Uterus (tissue), 4 donors: ENCODE results near the gene MAML2. TPM values are rescaled to one million over a fixed set of nuclear protein-coding genes. Genes with fewer than 3 reads are reported as not detected.

ENCODE experiments used
- DNase-seq, 2 donors: peaks; one replicate each; pipeline ENCODE4 v3.0.0-alpha.2; 2019 to 2020
- H3K27ac ChIP-seq, 2 donors: fragments of 200-600 bp; sonication (generic); 1 replicate in 1 of 2; 2 replicates in 1 of 2; pipeline ENCODE4 v1.5.1; 2016 to 2018
- H3K27me3 ChIP-seq, 2 donors: fragments of 200-600 bp; sonication (generic); one replicate each; pipeline ENCODE4 v1.5.1; 2018 to 2019; ENCODE audit warnings: control low read depth in 1 of 2
- H3K36me3 ChIP-seq, 2 donors: fragments of 200-600 bp; sonication (generic); one replicate each; pipeline ENCODE4 v1.5.1; 2019; ENCODE audit warnings: control low read depth in 1 of 2
- H3K4me1 ChIP-seq, 2 donors: fragments of 200-600 bp; sonication (generic); one replicate each; pipeline ENCODE4 v1.5.1; 2018 to 2019; ENCODE audit warnings: control low read depth in 1 of 2
- H3K4me3 ChIP-seq, 2 donors: fragments of 200-600 bp; sonication (generic); 1 replicate in 1 of 2; 2 replicates in 1 of 2; pipeline ENCODE4 v1.5.1; 2018 to 2019; ENCODE audit warnings: mild to moderate bottlenecking in 1 of 2
- H3K9me3 ChIP-seq, 2 donors: fragments of 200-600 bp; sonication (generic); one replicate each; pipeline ENCODE4 v1.5.1; 2019; ENCODE audit warnings: control low read depth in 1 of 2
- CTCF ChIP-seq, 4 experiments: fragments of 200-600 bp in 2 of 4; fragments of 450-650 bp in 2 of 4; sonication (generic) in 2 of 4; IDR thresholded peaks; one replicate each; pipeline ENCODE4 v1.5.1; 2016 to 2019; ENCODE audit warnings: antibody characterized with exemption in 4 of 4, mild to moderate bottlenecking in 2 of 4, moderate library complexity in 1 of 4
- POLR2A ChIP-seq, 2 donors: fragments of 450-650 bp; IDR thresholded peaks; one replicate each; pipeline ENCODE4 v1.6.1; 2016; ENCODE audit warnings: antibody characterized with exemption in 2 of 2, mild to moderate bottlenecking in 1 of 2, moderate library complexity in 1 of 2
- intact Hi-C: fragments of 100-400 bp; cut with DNase I; formaldehyde crosslinking; loops from one replicate; pipeline ENCODE4 v1.15.1; 2023; ENCODE audit warnings: low total_unique reads
- total RNA-seq, 4 donors: library from RNA; depleted of rRNA in 3 of 4; stranded (reverse); fragments of >200 nt in 3 of 4; gene quantifications; one replicate each; pipeline versions ENCODE4 v1.1.0 to v1.2.4, GENCODE V29; 2014 to 2023
- donor health status: DM: yes; HTN: yes; CAD: no.

MAML2 gene
- total RNA-seq, 4 donors from 2014 or later, result 8.2 to 35.9 (median 19.8) TPM

DNA sequence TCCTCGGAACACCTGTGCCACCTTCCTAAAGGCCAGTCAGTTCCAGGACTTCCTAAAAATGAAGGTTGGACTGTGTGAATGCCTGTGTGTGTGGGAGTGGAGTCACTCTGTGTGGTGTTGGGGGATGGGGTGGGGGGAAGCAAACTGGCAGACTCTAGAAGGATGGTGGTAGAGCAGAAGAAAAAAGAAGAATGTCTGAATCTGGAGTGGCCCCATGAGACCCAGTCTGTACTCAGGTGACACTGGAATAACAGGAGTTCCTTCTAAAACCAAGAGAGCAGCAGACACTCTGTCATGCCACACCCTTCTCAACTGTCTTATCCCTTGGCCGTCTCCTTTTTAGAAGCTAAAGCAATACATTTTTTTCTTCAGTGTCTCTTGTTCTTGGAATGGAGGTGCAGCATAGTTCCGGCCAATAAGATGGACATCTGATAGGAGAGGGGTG lies 82.9 kb downstream of the MAML2 start:
- TF ChIP-seq CTCF (IDR thresholded peaks at IDR 0.05) (no peak), POLR2A (IDR thresholded peaks at IDR 0.05) (no peak)
- intact Hi-C loops, result no loop called here
- Histone ChIP-seq H3K4me3 (no peak overlapping the region), H3K27me3 (no peaks in the 10 kb centered on the region), H3K9me3 (no peaks in the 10 kb centered on the region), H3K36me3 (no peaks in the 10 kb centered on the region), H3K4me1 (peaks cover 5 to 11% of the 10 kb centered on the region in 2 donors), H3K27ac (peak overlapping the region in 1 of 2 donors; percentile 17)
- no peak for DNase-seq

- TF ChIP-seq CTCF (IDR thresholded peaks at IDR 0.05) (no peak), POLR2A (IDR thresholded peaks at IDR 0.05) (no peak)
- intact Hi-C loops, result no loop called here
- peak overlapping the region; percentile 6 to 67 for H3K27ac ChIP-seq
- H3K9me3 ChIP-seq, result no peaks in the 10 kb centered on the region
- no peaks in the 10 kb centered on the region for H3K27me3 ChIP-seq
- peaks cover 10 to 11% of the 10 kb centered on the region in 2 donors for H3K4me1 ChIP-seq
- H3K4me3 ChIP-seq, result no peak overlapping the region
- no peaks in the 10 kb centered on the region for H3K36me3 ChIP-seq
- no peak for DNase-seq
These were observed 83.7 kb downstream of the MAML2 start for GRCh38 chr11:96259134-96259830.

DNA sequence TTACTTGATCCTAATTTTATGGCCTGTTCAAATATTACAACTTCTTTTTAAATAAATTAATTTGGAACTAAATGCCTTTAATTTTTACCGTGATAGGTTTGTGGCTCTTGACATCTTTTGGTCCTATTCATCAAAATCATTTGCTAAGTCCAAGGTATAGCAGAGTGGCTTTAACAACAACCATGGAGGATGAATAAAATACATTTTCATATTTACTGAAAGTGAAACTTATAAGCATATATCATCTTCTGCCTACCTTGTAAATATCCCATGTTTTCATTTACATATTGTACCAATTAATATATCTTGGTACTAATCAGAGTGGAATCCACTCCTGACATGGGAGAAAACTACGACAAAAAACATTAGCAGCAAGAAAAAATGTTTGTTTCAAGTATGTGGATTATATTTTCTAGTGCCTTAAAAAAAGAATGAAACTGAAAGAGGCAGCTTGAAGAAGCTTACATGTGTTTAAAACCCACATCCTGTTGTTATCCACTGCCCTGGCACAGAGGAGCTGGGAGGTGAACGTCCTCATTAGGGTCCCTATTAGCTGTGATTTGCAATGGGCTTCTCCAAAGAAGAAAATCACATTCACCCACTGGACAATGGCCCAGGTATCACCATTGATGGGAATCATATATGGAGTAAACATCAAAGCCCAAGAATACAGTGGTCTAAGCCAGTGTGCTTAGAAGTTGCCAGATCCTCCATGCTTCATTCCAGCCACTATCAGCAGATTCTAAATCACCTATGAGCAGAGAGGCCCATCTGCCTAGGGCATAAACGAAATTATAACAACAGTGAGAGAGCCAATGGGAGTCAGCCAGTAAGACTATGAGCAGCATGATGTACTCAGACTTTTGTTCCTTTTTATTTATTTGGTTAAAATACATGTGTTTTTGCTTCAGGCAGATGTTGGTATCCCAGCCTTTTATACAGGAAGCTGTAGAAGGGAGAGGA lies 84.7 kb downstream of the MAML2 start:
- H3K9me3 ChIP-seq, result no peaks in the 10 kb centered on the region
- H3K36me3 ChIP-seq, result no peaks in the 10 kb centered on the region
- no peak for DNase-seq
- TF ChIP-seq CTCF (IDR thresholded peaks at IDR 0.05) (no peak), POLR2A (IDR thresholded peaks at IDR 0.05) (no peak)
- no peaks in the 10 kb centered on the region for H3K27me3 ChIP-seq
- peaks cover 7 to 10% of the 10 kb centered on the region in 2 donors for H3K4me1 ChIP-seq
- H3K4me3 ChIP-seq, result no peak overlapping the region
- intact Hi-C loops, result no loop called here
- peak overlapping the region; percentile 6 to 67 for H3K27ac ChIP-seq

DNA sequence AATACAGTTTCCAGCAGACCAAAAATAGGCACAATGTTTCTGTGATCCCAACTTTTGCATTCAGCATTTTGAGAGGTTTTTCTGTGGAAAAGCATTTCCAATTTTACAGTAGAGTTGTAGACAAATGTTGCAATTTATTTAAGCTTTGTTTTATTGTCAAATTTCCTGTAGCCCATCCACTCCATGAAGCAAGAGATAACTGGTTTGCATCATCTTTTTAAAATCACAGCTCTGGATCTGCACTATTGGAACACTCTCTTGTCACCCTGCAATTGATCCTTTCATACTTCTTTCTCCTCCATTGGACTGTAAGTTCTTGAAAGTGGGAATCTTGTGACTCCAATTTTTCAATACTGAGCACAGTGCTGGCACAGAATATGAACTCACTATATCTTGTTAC lies 86.0 kb downstream of the MAML2 start:
- Histone ChIP-seq H3K36me3 (no peaks in the 10 kb centered on the region), H3K4me3 (no peak overlapping the region), H3K27me3 (no peaks in the 10 kb centered on the region), H3K27ac (peak overlapping the region in 1 of 2 donors; percentile 67), H3K4me1 (peaks cover 0 to 10% of the 10 kb centered on the region in 2 donors), H3K9me3 (no peaks in the 10 kb centered on the region)
- TF ChIP-seq CTCF (IDR thresholded peaks at IDR 0.05) (no peak), POLR2A (IDR thresholded peaks at IDR 0.05) (no peak)
- no peak for DNase-seq
- intact Hi-C loops, result no loop called here
